ENCODE measurements around the gene PARN.

PARN gene

GRCh38 chr16:14486520-14487303 is 143.3 kb downstream of the PARN start:
- H3K4me3 ChIP-seq (ENCODE audit: low read depth, low read length) = peak overlapping the region; percentile 35
- peak; percentile 84 for DNase-seq (ENCODE audit: low read depth)

GRCh38 chr16:14485811-14486519 is 144.1 kb downstream of the PARN start:
- no peak for DNase-seq (ENCODE audit: low read depth)
- H3K4me3 ChIP-seq (ENCODE audit: low read depth, low read length) = no peak overlapping the region

- H3K4me3 ChIP-seq (ENCODE audit: low read depth, low read length) = no peak overlapping the region
These were observed 144.9 kb downstream of the PARN start for GRCh38 chr16:14485121-14485551.

GRCh38 chr16:14483819-14484385 is 146.2 kb downstream of the PARN start:
- DNase-seq (ENCODE audit: low read depth) = no peak
- H3K4me3 ChIP-seq (ENCODE audit: low read depth, low read length) = no peak overlapping the region

More at GRCh38 chr16:14485121-14485551, 144.9 kb downstream of the PARN start:
- DNase-seq (ENCODE audit: low read depth) = no peak

- H3K4me3 ChIP-seq (ENCODE audit: low read depth, low read length) = no peak overlapping the region
- no peak for DNase-seq (ENCODE audit: low read depth)
These were observed 153.9 kb downstream of the PARN start for GRCh38 chr16:14476183-14476582.

- no peak overlapping the region for H3K4me3 ChIP-seq (ENCODE audit: low read depth, low read length)
- DNase-seq (ENCODE audit: low read depth) = no peak
These were observed 154.5 kb downstream of the PARN start for GRCh38 chr16:14475370-14476139.

GRCh38 chr16:14473488-14473887 is 156.6 kb downstream of the PARN start:
- no peak for DNase-seq (ENCODE audit: low read depth)
- H3K4me3 ChIP-seq (ENCODE audit: low read depth, low read length) = no peak overlapping the region

- no peak overlapping the region for H3K4me3 ChIP-seq (ENCODE audit: low read depth, low read length)
- DNase-seq (ENCODE audit: low read depth) = no peak
These were observed 157.7 kb downstream of the PARN start for GRCh38 chr16:14472357-14472756.

- no peak overlapping the region for H3K4me3 ChIP-seq (ENCODE audit: low read depth, low read length)
- DNase-seq (ENCODE audit: low read depth) = no peak
These were observed 159.3 kb downstream of the PARN start for GRCh38 chr16:14470788-14471187.

- no peak overlapping the region for H3K4me3 ChIP-seq (ENCODE audit: low read depth, low read length)
- no peak for DNase-seq (ENCODE audit: low read depth)
These were observed 164.3 kb downstream of the PARN start for GRCh38 chr16:14465799-14466198.

GRCh38 chr16:14464796-14465195 is 165.3 kb downstream of the PARN start:
- no peak for DNase-seq (ENCODE audit: low read depth)
- no peak overlapping the region for H3K4me3 ChIP-seq (ENCODE audit: low read depth, low read length)

GRCh38 chr16:14464192-14464591 is 165.9 kb downstream of the PARN start:
- DNase-seq (ENCODE audit: low read depth) = no peak
- H3K4me3 ChIP-seq (ENCODE audit: low read depth, low read length) = no peak overlapping the region

- DNase-seq (ENCODE audit: low read depth) = no peak
These were observed 167.2 kb downstream of the PARN start for GRCh38 chr16:14462811-14463210.

GRCh38 chr16:14460726-14461125 is 169.3 kb downstream of the PARN start:
- H3K4me3 ChIP-seq (ENCODE audit: low read depth, low read length) = no peak overlapping the region
- no peak for DNase-seq (ENCODE audit: low read depth)

More at GRCh38 chr16:14462811-14463210, 167.2 kb downstream of the PARN start:
- no peak overlapping the region for H3K4me3 ChIP-seq (ENCODE audit: low read depth, low read length)

- no peak overlapping the region for H3K4me3 ChIP-seq (ENCODE audit: low read depth, low read length)
- DNase-seq (ENCODE audit: low read depth) = no peak
These were observed 171.5 kb downstream of the PARN start for GRCh38 chr16:14458576-14458975.

GRCh38 chr16:14456793-14457481 is 173.1 kb downstream of the PARN start:
- H3K4me3 ChIP-seq (ENCODE audit: low read depth, low read length) = no peak overlapping the region
- no peak for DNase-seq (ENCODE audit: low read depth)

GRCh38 chr16:14455573-14455972 is 174.5 kb downstream of the PARN start:
- DNase-seq (ENCODE audit: low read depth) = peak; percentile 27
- no peak overlapping the region for H3K4me3 ChIP-seq (ENCODE audit: low read depth, low read length)

GRCh38 chr16:14454391-14454790 is 175.7 kb downstream of the PARN start:
- DNase-seq (ENCODE audit: low read depth) = no peak

GRCh38 chr16:14452066-14452465 is 178.0 kb downstream of the PARN start:
- DNase-seq (ENCODE audit: low read depth) = no peak
- no peak overlapping the region for H3K4me3 ChIP-seq (ENCODE audit: low read depth, low read length)

More at GRCh38 chr16:14454391-14454790, 175.7 kb downstream of the PARN start:
- no peak overlapping the region for H3K4me3 ChIP-seq (ENCODE audit: low read depth, low read length)
